Heart left ventricle (tissue), 16 donors: ENCODE measurements around the gene MSL1. TPM values are rescaled to one million over a fixed set of nuclear protein-coding genes. Genes with fewer than 3 reads are reported as not detected.
A peak's percentile ranks its signal among the peaks of the same experiment; 100 is the strongest.

ENCODE experiments used
- ATAC-seq, 4 donors: fragments of 200-7000 bp; cut with Tn5 transposase; one replicate each; pipeline ENCODE4 v1.9.1; 2020 to 2022; ENCODE audit warnings: moderate library complexity in 4 of 4, mild to moderate bottlenecking in 3 of 4, moderate number of reproducible peaks in 1 of 4
- DNase-seq, 5 donors: peaks; one replicate each; pipeline ENCODE4 v3.0.0-alpha.2; 2020
- H3K27ac ChIP-seq, 12 donors: fragments of 200-600 bp; sonication (generic) in 4 of 12; one replicate each; pipeline versions ENCODE4 v1.5.0 to v1.8.0; 2016 to 2022; ENCODE audit warnings: mild to moderate bottlenecking in 2 of 12
- H3K27me3 ChIP-seq, 9 donors: fragments of 200-600 bp; sonication (generic) in 2 of 9; one replicate each; pipeline versions ENCODE4 v1.5.1 to v1.8.0; 2016 to 2022; ENCODE audit warnings: mild to moderate bottlenecking in 3 of 9
- H3K36me3 ChIP-seq, 9 donors: fragments of 200-600 bp; sonication (generic) in 2 of 9; one replicate each; pipeline versions ENCODE4 v1.5.0 to v1.8.0; 2018 to 2022; ENCODE audit warnings: mild to moderate bottlenecking in 2 of 9
- H3K4me1 ChIP-seq, 12 donors: fragments of 200-600 bp; sonication (generic) in 4 of 12; one replicate each; pipeline versions ENCODE4 v1.5.0 to v1.8.0; 2016 to 2022; ENCODE audit warnings: mild to moderate bottlenecking in 3 of 12
- H3K4me3 ChIP-seq, 12 donors: fragments of 200-600 bp; sonication (generic) in 4 of 12; one replicate each; pipeline versions ENCODE4 v1.5.0 to v1.8.0; 2017 to 2022; ENCODE audit warnings: mild to moderate bottlenecking in 9 of 12, moderate library complexity in 4 of 12
- H3K9me3 ChIP-seq, 12 donors: fragments of 200-600 bp; sonication (generic) in 4 of 12; one replicate each; pipeline versions ENCODE4 v1.5.0 to v1.8.0; 2016 to 2022; ENCODE audit warnings: mild to moderate bottlenecking in 1 of 12
- POLR2A ChIP-seq, 2 donors: fragments of 450-650 bp; IDR thresholded peaks; one replicate each; pipeline ENCODE4 v1.6.1; 2017; ENCODE audit warnings: antibody characterized with exemption in 2 of 2, mild to moderate bottlenecking in 2 of 2, moderate library complexity in 2 of 2
- WGBS, 4 donors: extraction: QIAGEN DNeasy Blood & Tissue Kit in 2 of 4; methylation state at CpG; one replicate each; pipeline versions ENCODE4 v1.1.5 to v1.1.7; 2013 to 2018; 5-methylcytosine and 5-hydroxymethylcytosine counted together
- intact Hi-C, 10 donors: fragments of 100-400 bp; cut with DNase I; formaldehyde crosslinking; loops; one replicate each; pipeline versions ENCODE4 v1.11.1 to v1.14.2; 2022
- long read RNA-seq, 3 donors: library from polyadenylated mRNA; unstranded; transcript quantifications; one replicate each; pipeline ENCODE4 v2.0.0, GENCODE V29; 2020 to 2021
- polyA plus RNA-seq, 2 donors: library from polyadenylated mRNA; stranded (reverse); fragments of 200-250 nt; gene quantifications; one replicate each; pipeline ENCODE4 v1.2.3, GENCODE V29; 2013
- total RNA-seq, 9 donors: library from RNA; depleted of rRNA in 2 of 9; stranded (reverse); fragments of >200 nt in 2 of 9; fragmentation: NEBNext Ultra II Directional in 3 of 9; extraction: Animal tissue kit (Norgen Biotek cat#: 25700) in 3 of 9; gene quantifications; one replicate each; pipeline versions ENCODE4 v1.1.0 to v1.2.4, GENCODE V29; 2016 to 2023
- TF ChIP-seq, protein P1 (sequence below), 12 donors: fragments of 200-600 bp; sonication (generic) in 4 of 12; IDR thresholded peaks; one replicate each; pipeline versions ENCODE4 v1.5.0 to v1.8.0; 2018 to 2022; ENCODE audit warnings: antibody characterized with exemption in 12 of 12, mild to moderate bottlenecking in 5 of 12
- donor health status: ischemic (EF 13 %, LVEDD 7.1; RV severe dilation, severe dysfunction).
- donor health status: healthy with polysubstance abuse.
- donor health status: DM: no; HTN: yes; CAD: no.
- donor health status: DM: no; HTN: no; CAD: no.
- donor health status: ischemic (EF 25% LVEDD 6.9; RV normal size, moderate dysfunction).
- donor health status: ischemic (EF 25% LVEDD 5.7; RV mildly dilated, moderate dysfunction).
- donor health status: healthy.
- donor health status: DM: yes; HTN: yes; CAD: no.
- donor health status: ischemic (EF 35%, LVEDD 5.7; RV mildly dilated, moderate dysfunction).
- donor health status: nonischemic (EF 11% LVEDD 7.7; RV severe dilation, severe dysfunction).
- donor health status: DM: yes; HTN: yes; CAD: no.
- donor health status: PGD.
- donor health status: ischemic (EF 29% LVEDD 5.4; RV normal size, mild dysfunction).
- donor health status: nonischemic (EF 23%, LVEDD 6.1; RV moderate dilation, normal function).

MSL1 gene, protein sequence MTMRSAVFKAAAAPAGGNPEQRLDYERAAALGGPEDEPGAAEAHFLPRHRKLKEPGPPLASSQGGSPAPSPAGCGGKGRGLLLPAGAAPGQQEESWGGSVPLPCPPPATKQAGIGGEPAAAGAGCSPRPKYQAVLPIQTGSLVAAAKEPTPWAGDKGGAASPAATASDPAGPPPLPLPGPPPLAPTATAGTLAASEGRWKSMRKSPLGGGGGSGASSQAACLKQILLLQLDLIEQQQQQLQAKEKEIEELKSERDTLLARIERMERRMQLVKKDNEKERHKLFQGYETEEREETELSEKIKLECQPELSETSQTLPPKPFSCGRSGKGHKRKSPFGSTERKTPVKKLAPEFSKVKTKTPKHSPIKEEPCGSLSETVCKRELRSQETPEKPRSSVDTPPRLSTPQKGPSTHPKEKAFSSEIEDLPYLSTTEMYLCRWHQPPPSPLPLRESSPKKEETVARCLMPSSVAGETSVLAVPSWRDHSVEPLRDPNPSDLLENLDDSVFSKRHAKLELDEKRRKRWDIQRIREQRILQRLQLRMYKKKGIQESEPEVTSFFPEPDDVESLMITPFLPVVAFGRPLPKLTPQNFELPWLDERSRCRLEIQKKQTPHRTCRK
- total RNA-seq (10 to 100 TPM; 32.0 to 54.1 (median 45.1) TPM), polyA plus RNA-seq (10 to 100 TPM; 32.2 to 54.7 TPM)
- long read RNA-seq, donor 1, full-length matches to known transcripts, result 19 of 25 reads
- long read RNA-seq, donor 1, partial matches to known transcripts, result 2 of 25 reads
- long read RNA-seq, donor 1, other reads (novel, unspliced or antisense), result 4 of 25 reads
- long read RNA-seq, donor 2, full-length matches to known transcripts, result 7 of 24 reads
- long read RNA-seq, donor 2, partial matches to known transcripts, result 9 of 24 reads
- long read RNA-seq, donor 2, other reads (novel, unspliced or antisense), result 8 of 24 reads
- long read RNA-seq, donor 3, full-length matches to known transcripts, result 24 of 33 reads
- long read RNA-seq, donor 3, partial matches to known transcripts, result 5 of 33 reads
- long read RNA-seq, donor 3, other reads (novel, unspliced or antisense), result 4 of 33 reads

DNA sequence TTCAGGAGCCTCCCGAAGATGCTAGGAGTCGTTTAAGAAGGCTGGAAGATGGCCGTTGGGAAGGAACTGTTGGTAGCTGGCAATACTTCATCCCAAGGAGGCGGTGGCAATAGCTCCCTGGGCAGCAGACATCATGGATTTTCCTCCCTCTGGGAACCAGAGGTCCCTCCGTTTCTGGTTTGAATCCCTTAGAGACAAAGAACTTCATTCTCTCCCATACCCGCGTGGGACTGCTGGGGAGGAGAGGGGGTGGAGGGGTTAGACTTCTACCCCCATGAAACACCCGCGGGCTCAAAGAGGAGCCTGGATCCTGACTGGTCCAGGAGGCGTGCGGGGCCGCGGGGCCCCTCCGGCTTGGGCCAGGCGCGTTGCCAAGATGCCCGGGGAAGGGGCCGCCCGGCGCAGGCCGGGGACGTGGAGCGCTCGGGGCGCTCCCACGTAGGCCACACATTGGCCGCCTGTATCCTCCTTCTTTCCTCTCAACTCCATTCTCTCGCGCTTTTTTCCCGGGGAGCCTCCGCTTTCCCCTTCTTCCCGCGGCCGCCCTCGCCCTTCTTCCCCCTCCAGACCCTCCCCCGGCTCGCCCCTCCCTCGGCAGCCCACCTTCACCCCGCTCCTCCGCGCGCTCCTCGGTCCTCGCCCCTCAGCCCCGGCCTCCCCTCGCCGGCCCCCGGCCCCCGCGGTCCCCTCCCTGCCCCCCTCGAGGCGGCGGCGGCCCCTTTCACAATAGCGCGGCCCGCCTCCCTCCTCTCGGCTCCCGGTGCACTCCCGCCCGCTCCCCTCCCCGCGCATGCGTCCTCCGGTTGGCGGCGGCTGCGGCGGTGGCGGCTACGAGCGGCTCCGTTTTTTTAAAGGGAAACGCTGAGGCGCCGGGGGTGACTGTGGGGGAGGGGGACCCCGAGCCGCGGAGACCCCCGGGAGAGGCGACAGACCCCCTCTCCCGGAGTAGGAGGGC lies at the start of gene MSL1:
MSL1 (plus strand) TSS at position 791 of the 955 bp plus-strand sequence. CDS start 642 bp downstream, outside the sequence.
- DNase-seq (peak; percentile 90 to 94 (median 92)), ATAC-seq (peak; percentile 56 to 89 (median 89))
- intact Hi-C loops, result loop anchor here in 5 of 10 donors (2.0 to 5.0 kb wide), 3 partner anchors 17 to 46 kb away; partner anchors contain the start of gene CASC3 (in 3 of the 5)
- peak in 1 of 2 donors; percentile 54 for TF ChIP-seq POLR2A (IDR thresholded peaks at IDR 0.05)
- TF ChIP-seq, protein P1, sequence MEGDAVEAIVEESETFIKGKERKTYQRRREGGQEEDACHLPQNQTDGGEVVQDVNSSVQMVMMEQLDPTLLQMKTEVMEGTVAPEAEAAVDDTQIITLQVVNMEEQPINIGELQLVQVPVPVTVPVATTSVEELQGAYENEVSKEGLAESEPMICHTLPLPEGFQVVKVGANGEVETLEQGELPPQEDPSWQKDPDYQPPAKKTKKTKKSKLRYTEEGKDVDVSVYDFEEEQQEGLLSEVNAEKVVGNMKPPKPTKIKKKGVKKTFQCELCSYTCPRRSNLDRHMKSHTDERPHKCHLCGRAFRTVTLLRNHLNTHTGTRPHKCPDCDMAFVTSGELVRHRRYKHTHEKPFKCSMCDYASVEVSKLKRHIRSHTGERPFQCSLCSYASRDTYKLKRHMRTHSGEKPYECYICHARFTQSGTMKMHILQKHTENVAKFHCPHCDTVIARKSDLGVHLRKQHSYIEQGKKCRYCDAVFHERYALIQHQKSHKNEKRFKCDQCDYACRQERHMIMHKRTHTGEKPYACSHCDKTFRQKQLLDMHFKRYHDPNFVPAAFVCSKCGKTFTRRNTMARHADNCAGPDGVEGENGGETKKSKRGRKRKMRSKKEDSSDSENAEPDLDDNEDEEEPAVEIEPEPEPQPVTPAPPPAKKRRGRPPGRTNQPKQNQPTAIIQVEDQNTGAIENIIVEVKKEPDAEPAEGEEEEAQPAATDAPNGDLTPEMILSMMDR (IDR thresholded peaks at IDR 0.05), result no peak
- Histone ChIP-seq H3K36me3 (peaks cover 0 to 15% (median 7%) of the 10 kb centered on the region in 9 donors), H3K4me3 (peak within 1 kb of the TSS; percentile 67 to 100 (median 98)), H3K27me3 (no peaks in the 10 kb centered on the region), H3K4me1 (peaks cover 0 to 38% (median 21%) of the 10 kb centered on the region in 12 donors), H3K27ac (peak within 1 kb of the TSS; percentile 88 to 100 (median 98)), H3K9me3 (no peaks in the 10 kb centered on the region)
- 1% methylated on average over 43 to 82 of the region's 82 CpGs for WGBS, 4 donors

DNA sequence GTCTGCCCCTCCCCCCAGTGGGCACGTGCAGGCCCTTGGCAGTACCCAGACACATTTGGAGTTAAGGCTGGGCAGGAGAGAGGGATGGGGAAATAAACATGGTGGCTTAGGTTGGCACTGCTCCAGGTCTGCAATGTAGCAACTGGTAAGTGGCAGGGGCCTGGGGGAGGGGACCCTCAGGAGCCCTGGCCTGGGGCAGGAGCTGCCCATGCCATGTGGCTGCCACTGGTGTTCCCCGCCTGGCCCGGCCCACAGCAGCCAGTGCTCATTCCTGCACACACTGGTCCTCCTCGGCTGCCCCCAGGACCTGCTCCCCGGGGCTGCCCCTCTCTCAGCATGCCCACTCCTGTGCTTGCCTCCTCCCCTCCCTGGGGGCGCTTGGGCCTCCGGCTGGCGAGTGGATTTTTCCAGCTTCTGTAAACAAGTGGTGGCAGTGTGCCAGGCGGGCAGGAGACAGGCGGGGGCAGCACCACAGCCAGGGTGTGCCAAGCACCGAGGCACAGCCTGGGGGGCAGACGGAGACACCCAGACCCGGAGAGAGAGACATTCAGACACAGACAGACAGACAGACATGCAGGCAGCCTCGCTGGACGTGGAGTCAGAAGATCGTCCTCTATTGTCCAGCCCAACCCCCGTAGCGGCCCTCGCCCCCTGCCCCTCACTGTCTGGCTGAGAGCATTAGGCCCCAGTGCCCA lies 49.6 kb upstream of the MSL1 start:
- Histone ChIP-seq H3K4me3 (peak overlapping the region in 9 of 12 donors; percentile 5 to 54 (median 35)), H3K36me3 (peaks cover 0 to 22% (median 9%) of the 10 kb centered on the region in 9 donors), H3K4me1 (peaks cover 46 to 100% (median 96%) of the 10 kb centered on the region in 12 donors), H3K9me3 (no peaks in the 10 kb centered on the region), H3K27me3 (no peaks in the 10 kb centered on the region), H3K27ac (peak overlapping the region; percentile 79 to 100 (median 95))
- ATAC-seq (peak; percentile 33 to 57 (median 46)), DNase-seq (peak; percentile 68 to 90 (median 83))
- 5 to 17% (median 14%) methylated on average over 9 to 19 of the region's 19 CpGs for WGBS, 4 donors
- TF ChIP-seq, protein P1 (IDR thresholded peaks at IDR 0.05), result no peak
- TF ChIP-seq POLR2A (IDR thresholded peaks at IDR 0.05), result no peak
- intact Hi-C loops, result no loop called here

DNA sequence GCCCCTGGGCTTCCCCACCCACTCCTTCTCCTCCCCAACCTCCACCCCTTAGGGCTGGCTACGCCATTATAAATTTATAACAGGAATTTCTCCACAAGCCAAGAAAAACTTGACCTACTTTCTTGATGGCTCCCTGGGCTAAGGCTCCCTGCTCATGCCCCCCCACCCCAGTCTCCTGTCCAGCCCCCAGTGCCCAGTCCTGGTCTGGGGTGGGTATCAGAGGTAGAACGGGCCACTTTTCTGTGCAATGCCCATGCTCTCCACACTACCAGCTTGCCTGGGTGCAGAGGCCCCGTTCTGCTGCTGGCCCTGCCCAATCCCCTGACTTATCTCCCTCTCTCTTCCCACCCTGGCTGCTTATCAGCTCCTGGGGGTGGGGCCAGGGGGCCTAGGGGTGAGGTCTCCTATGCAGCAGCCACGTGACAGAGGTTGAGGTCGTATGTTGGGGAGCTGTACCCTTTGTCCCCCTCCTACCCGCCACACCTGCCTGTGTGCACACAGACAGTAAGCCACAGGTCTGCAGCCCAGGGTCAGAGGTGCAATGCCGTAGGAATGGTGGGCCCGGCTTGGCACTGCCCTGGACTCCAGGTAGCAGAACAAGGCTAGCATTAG lies 48.9 kb upstream of the MSL1 start:
- peaks cover 46 to 100% (median 91%) of the 10 kb centered on the region in 12 donors for H3K4me1 ChIP-seq
- ATAC-seq (peak in 1 of 4 donors; percentile 1), DNase-seq (peak in 3 of 5 donors; percentile 37 to 59 (median 47))
- WGBS, 4 donors, result 13 to 37% (median 34%) methylated on average over 5 to 8 of the region's 8 CpGs
- peaks cover 0 to 29% (median 15%) of the 10 kb centered on the region in 9 donors for H3K36me3 ChIP-seq
- TF ChIP-seq, protein P1 (IDR thresholded peaks at IDR 0.05), result no peak
- no peak for TF ChIP-seq POLR2A (IDR thresholded peaks at IDR 0.05)
- intact Hi-C loops, result no loop called here
- H3K4me3 ChIP-seq, result peak overlapping the region in 7 of 12 donors; percentile 21 to 54 (median 40)
- no peaks in the 10 kb centered on the region for H3K9me3 ChIP-seq
- peak overlapping the region; percentile 79 to 100 (median 95) for H3K27ac ChIP-seq
- no peaks in the 10 kb centered on the region for H3K27me3 ChIP-seq
